GM21528 (cell line): ENCODE results near the gene ISOC1.

ENCODE experiments used
- ATAC-seq: cut with Tn5 transposase; IDR thresholded peaks from one replicate; pipeline ENCODE4 v1.9.1; 2021; ENCODE audit warnings: mild to moderate bottlenecking, moderate library complexity; ENCODE audit not compliant: unreplicated experiment, low FRiP score

ISOC1 gene

DNA sequence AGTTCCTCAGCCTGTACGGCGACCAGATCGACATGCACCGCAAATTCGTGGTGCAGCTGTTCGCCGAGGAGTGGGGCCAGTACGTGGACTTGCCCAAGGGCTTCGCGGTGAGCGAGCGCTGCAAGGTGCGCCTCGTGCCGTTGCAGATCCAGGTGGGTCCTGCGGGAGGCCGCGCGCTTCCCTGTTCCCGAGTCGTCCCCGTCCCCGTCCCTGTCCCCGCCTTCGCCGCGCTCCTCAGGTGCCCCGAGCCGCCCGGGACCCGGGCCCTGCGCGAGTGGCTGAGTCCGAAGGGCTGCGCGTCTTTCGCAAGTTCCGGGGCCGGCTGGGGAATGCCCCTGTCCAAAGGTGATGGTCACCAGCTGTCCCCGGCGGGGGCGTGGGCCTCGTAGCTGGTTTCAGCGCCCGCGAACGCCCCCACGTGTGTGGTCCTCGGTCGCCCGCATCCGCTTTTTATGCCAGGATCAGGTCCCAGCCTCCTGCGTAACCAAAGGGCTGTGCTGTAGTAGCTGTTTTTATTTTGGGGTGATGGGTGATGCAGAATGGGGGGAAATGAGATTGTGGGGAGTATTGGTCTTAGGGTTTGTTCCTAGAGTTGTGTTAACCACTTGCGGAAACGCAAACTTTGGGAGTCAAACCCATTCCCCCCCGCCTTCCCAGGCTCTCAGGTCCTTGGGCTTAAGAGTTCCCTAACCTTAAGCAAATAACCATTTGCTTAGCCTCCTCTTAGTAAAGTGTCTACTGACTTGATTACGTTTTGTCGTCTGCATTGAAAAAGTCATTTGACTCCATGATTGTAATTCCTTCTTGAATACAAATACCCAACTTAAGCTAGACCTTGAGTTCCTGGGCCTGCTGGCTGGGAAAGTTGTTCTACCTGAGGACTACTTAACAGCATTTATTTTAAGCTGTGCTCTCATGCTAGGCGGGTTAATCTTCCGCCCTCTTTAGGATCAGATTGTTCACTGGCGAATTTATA lies 663 bp downstream of the ISOC1 start:
- peak; percentile 53 for ATAC-seq

DNA sequence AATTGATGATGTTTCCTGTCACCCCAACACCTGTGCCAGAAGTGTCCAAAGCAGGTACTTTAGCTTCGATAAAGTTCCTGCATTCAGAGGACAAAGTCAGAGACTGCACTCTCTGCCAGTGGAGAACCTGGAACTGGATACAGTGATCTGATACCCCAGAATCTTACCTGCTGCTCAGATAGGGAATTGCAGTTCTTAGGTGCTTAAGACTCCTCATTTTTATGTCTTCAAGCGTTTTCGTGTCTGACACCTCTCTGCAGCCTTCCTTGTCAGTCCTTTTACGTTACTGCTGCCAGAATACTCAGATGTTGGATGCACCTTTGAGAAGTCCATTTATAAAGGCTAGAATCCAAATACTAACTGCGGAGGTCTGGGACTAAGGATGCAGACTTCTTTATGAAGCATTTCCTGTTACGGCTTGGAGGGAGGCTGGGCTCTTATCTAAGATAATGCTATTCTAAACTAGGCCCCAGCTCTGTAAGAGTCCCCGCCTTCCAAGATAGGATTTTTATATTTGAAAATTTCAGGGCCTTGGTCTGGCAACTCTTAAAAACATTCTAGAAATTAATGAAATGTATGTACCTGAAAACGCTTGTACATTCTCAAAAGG lies 1.9 kb downstream of the ISOC1 start:
- ATAC-seq: no peak

DNA sequence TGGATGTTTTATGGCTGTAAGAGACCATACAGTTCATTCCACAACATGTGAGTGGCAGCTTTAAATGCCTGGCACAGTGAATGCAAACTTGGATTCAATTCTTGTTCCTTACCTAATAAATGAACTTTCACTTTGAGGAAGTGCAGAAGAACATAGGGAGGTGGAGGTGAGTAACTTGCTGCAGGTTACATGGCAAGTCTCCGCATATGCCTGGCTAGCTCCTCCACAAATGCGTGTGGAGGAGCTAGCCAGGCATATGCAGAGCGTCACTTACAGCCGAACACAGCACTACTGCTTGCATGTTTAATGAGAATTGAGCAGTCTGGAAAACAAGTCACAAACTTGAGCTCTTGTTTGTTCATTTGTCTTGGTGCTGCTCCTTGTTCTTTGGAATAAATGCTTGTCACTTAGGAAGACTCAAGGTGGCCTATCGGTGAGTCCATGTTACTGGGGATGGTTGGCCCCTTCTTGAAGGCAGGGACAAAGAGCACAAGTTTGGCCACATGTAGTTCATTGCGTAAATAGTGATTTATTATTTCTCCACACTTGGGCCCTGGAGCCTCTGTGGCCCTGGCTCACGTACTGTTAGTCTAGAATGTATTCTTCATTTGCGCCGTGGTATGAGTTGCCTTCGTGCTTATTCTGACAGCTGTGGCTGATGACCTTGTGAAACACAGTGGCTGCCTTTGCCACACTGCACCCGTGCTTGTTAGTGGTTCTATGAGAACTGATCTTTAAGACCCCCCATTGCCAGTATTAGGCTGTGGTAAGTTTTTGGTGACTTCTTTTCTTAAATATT lies 3.1 kb downstream of the ISOC1 start:
- no peak for ATAC-seq

DNA sequence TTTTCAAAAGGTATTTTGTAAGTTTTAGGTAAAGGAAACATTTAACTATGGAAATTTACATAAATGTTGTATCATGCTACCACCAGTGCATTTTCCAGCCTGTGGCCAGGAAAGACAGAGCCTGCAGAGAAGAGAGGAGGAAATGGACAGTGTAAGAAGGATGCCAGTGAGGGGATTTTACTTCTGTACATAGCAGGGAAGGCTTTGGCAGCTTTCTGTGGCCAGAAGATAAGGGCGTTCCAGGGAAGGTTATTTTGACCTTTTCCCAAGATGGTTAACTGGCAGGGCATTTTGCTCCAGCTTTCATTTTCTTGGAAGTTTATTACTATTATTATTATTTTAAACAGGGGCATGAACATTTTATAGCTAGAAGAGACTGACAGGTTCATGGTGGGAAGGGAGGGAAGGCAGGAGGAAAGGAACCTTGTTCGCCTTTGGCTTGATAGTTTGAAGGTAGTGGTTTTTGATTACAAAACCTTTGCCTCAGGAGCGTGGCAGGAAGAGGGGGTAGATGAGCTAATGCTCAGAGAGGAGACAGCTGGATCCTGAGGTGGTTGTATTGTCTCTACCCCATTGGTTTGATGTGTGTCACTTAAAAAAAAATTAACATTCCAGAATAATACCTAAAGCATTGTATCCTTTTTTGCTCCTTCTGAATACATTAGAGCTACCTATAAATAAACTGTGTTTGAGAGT lies 4.1 kb downstream of the ISOC1 start:
- ATAC-seq: no peak

DNA sequence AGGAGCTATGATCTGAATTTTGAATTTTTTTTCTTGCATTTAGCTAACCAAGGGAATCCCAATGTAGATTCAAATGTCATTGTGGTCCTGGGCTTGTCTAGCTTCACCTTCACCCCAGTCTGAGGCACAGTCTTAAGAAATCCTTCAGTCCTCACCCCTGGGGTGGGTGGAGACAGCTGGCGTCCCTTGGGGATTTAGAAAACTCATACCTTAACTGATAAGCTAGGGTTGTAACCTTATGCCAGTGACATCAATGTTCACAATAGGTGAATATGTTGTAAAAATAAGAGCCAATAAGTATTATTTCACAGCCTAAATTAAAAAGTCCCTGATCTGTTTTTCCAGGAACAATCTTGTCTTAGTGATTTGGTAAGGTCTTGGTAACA lies 4.6 kb downstream of the ISOC1 start:
- ATAC-seq: no peak

DNA sequence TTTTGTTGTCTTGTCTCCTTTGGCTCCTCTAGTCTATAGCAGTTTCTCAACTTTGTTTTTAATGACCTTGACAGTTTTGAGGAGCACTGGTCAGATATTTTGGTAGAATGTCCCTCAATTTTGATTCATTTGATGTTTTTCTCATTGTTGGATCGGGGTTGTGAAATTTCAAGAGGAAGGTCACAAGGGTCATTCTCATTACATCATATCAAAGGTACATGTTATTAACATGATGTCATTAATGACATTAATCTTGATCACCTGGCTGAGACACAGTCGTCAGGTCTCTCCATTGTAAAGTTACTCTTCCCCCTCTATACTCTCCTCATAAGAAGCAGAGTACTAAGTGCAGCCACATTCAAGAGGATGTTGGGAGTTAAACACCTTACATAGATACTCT lies 7.2 kb downstream of the ISOC1 start:
- no peak for ATAC-seq

DNA sequence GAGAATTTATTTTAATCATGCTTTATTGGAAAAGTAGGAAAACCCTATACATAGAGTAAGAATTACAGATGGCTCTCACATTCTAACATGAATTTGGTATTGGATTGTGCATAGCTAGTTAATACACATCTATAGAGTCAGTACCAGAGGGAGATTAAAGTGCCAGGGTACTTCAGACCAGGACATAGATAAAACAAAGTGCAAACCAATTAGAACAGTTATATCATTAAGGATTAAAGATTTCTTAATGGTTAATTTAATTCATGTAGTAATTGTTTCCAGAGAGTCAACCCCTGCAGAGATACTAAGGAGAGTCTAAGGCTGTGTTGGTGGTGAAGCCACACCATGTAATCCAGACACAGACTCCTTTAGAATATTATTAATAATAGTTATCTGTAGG lies 8.8 kb downstream of the ISOC1 start:
- no peak for ATAC-seq

DNA sequence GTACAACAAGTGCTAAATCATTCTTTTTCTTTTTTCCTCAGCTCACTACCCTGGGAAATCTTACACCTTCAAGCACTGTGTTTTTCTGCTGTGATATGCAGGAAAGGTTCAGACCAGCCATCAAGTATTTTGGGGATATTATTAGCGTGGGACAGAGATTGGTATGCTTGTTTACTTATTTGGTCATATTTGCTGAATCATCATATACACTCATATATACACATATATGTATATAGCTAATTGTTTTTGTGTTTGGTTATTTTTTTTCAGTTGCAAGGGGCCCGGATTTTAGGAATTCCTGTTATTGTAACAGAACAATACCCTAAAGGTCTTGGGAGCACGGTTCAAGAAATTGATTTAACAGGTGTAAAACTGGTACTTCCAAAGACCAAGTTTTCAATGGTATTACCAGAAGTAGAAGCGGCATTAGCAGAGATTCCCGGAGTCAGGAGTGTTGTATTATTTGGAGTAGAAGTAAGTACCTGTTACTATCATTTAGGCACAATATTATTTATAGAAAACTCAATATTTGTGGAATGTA lies 10.4 kb downstream of the ISOC1 start:
- no peak for ATAC-seq

DNA sequence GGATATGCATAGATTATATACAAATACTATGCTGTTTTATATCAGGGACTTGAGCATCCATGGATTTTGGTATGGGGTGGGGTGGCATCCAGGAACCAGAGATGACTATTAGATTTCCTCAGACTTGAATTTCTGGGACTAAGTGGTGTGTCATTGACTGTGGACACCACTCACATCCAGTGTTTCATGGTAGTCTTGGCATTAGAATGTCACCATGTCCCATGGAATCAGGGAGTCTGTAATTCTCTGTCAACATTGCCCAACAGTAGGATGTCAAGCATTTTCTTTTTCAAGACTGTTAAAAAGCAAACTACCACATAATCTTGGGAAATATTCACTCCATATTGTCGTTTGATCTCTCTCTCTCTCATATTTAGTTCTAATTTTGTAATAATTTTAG lies 13.1 kb downstream of the ISOC1 start:
- no peak for ATAC-seq

DNA sequence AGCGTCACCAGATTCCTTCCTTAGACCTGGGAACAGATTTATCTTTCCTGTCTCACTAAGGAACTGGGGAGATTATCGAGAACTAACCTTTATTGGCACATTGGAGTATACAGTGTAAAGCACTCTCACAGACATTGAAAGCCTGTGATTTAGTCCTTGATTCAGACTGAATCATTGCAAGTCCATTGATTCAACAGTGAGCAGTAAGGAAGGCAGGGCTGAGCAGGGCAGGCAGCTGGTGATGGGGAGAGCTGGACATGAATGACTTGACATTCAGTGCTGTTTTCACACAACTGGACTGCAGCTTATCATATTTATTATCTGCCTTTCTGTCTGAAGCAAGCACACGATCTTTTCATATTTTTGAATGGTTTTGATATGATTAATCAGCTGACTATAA lies 16.2 kb downstream of the ISOC1 start:
- no peak for ATAC-seq

DNA sequence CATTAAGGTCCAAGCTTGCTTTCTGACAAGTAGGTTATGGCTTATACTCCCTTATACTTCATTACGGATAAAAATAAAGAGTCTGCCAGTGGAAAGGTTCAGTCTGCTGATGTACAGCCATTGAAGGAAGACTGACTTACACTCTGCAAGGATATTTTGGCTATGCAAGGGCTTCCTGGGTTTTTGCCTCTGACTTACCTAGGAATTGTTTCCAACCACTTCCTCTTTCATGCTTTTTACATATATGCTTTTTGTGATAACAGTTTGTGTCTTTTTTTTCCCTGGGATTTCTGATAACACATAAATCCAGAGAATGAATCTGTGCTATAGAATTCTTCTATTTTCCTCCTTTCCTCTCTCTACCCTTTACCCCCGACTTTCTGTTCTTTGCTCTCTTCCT lies 16.8 kb downstream of the ISOC1 start:
- no peak for ATAC-seq

DNA sequence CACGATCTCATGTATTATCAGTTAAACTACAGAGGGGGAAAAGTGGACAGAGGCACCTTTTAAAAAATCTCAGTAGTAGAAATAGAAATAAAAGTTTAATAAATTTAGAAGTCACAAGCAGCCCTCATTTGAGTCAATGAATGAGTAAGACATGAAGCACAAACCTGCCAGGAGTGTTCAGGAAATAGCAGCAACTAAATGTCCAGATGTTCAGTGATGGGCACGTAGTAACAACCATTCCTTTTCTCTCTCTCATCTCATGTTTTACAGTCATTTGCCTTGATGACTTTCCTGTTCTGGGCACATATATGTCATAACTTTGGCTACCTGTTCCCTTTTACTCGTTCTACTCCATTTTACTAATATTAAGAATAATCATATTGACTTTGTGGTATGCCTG lies 17.7 kb downstream of the ISOC1 start:
- no peak for ATAC-seq

DNA sequence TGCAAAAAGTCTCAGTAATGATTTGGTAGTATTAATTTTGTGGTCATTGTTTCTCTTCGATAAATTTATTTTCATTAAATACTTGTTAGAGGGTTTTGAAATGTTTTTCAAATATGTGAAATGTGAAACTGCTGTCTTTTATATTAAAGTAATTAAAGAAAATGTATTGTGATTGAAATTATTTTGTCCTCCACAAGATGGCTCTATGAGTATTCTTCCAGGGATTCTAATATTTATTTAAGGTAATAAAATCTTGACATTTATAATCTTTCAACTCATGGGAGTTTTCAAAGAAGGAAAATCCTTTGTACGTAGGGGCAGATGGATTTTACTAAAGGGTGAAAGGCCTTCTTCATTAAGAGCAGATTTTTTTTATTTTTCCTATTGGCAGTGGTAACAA lies 19.3 kb downstream of the ISOC1 start:
- ATAC-seq: no peak

DNA sequence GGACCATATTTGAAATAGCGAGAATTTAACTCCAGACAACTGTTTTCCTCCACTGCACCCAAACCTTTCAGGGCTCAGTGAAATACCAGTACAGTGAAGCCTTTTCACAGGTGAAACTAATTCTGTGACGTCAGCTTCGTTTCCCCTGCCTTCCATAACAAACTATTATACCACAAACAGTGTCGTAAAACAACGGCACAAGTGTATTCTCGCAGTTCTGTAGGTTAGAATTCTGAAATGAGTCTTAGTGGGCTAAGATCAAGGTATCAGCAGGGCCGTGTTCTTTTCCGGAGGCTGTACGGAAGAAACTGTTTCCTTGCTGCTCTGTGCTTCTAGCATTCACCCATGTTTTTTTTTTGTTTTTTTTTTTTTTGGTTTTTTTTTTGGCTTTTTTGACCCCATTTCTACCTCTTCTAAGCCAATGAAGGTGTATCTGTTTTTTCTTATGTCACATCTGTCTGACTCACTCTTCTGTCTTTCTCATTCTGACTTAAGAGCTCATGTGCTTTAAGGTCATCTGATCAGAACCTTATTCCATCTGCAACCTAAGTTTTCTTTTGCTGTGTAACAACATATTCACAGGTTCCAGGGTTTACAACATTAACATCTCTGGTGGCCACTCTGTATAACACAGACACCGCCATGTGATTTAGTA lies 20.1 kb downstream of the ISOC1 start:
- no peak for ATAC-seq

DNA sequence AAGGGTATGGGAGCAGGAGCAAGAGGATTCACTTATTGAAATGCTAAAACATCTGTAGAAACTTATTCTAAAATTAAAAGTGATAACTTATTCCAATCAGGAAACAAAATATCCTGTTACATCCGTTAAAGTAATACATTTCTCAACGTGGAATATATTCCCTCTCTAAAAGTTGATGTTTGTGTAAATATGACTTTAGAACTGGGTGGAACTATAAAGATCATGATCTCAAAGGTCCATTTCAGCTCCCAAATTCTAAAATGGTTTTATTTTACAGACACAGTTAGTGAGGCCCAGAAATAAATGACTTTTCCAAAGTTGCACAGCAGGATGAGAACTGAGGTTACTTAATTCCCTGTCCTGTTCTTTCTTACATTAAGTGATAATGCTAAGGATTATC lies 21.1 kb downstream of the ISOC1 start:
- ATAC-seq: no peak

DNA sequence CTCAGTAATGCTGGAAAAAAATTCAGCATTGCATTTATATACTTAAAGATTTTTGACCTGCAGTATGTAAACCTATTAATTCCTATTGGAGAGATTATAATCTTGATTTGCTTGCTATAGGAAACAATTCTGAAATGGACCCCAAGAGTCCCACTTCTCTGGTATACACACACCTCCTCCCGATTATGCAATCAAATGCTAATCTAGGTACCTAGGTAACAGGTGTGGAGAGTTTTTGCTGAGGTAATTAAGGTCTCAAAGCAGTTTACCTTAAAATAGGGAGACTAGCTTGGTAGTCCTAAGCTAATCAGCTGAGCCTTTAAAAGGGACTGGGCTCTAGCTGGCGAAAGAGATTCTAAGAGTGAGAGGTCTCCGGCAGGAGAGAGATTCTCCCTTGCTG lies 22.2 kb downstream of the ISOC1 start:
- no peak for ATAC-seq

DNA sequence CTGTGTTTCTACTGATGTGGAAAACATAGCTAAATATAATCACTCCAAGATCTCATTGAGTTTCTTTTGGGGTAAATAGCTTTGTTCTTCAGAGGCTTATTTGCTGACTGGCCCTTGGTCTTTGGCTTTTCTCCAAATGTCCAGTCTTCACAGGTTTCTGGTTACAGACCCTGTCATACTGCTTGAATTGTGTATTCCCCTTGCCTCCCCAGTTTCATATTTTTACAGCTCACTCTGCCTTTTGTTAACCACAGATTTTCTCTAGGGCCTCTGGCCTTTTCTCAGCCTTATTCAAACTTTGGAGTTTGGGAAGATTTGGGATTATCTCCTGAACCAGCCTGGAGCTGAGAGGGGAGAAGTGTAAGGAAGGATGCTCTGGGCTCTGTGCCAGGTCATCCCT lies 23.9 kb downstream of the ISOC1 start:
- ATAC-seq: no peak

DNA sequence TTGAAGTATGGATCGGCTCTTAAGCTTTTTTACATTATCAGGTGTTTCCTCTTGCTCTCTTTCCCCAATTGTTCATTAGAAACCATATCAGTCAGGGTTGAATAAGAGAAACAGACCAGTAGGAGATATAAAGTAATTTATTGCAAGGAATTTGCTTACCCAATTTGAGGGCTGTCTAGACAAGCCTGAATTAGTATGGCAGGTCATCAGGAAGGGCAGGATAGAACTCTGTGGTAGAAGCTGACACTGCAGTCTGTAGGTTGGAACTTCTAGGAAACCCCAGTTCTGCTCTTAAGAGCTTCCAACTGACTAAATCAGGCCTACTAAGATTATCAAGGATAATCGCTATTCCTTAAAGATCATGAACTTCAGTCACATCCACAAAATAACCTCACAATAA lies 24.3 kb downstream of the ISOC1 start:
- no peak for ATAC-seq

DNA sequence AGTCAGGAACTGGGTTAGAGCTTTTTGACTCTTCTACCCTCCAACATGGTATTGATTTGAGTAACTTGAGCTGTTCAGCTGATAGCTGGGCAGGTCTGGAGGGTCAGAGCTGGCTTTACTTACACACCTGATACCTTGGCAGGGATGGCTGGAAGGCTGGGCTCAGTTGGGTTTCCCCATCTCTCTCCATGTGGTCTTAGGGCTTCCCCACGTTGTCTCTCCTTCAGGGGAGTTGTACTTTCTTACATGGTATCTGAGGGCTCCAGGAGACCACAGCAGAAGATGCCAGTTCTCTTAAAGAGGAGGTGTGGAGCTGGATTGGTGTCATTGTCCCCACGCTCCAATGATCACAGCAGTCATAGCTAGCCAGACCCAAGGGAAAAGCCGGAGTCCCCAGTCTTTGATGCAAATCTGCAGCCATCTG lies 25.6 kb downstream of the ISOC1 start:
- ATAC-seq: peak; percentile 59

DNA sequence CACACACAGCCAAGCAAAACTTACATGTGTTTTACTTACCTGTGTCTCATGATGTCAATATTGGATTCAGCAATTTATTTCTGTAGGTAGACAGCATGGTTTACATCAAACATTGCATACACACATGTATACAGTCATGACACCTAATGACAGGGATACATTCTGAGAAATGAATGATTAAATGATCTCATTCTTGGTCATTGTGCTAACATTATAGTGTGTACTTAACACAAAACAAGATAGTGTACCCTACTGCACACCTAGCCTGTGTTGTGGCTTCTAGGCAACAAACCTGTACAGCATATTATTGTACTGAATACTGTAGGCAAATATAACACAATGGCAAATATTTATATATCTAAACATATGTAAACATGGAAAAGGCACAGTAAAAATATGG lies 28.0 kb downstream of the ISOC1 start:
- ATAC-seq: no peak
